Chondrocyte (in vitro differentiated cells): ENCODE results near the gene TMEM253. TPM values are rescaled to one million over a fixed set of nuclear protein-coding genes. Genes with fewer than 3 reads are reported as not detected.
A peak's percentile ranks its signal among the peaks of the same experiment; 100 is the strongest.

Experiments
- DNase-seq: peaks from one replicate; pipeline ENCODE4 v3.0.0; 2021; ENCODE audit warnings: mixed read lengths, low spot score
- H3K27ac Mint-ChIP-seq: one replicate; pipeline ENCODE4 v1.8.0; 2021; ENCODE audit warnings: mild to moderate bottlenecking, moderate library complexity, mixed read lengths; ENCODE audit not compliant: unreplicated experiment
- H3K27me3 Mint-ChIP-seq: 2 replicates; pipeline ENCODE4 v1.8.0; 2021; ENCODE audit warnings: low read depth, mixed read lengths
- H3K36me3 Mint-ChIP-seq: 2 replicates; pipeline ENCODE4 v1.8.0; 2021; ENCODE audit warnings: low read depth, mixed read lengths
- H3K4me1 Mint-ChIP-seq: 2 replicates; pipeline ENCODE4 v1.8.0; 2021; ENCODE audit warnings: low read depth, mild to moderate bottlenecking, mixed read lengths
- H3K4me3 Mint-ChIP-seq: one replicate; pipeline ENCODE4 v1.8.0; 2021; ENCODE audit warnings: mild to moderate bottlenecking, moderate library complexity, mixed read lengths; ENCODE audit not compliant: unreplicated experiment
- H3K9me3 Mint-ChIP-seq: 2 replicates; pipeline ENCODE4 v1.8.0; 2021; ENCODE audit warnings: low read depth, mixed read lengths
- total RNA-seq: library from RNA; stranded (reverse); gene quantifications from 3 replicates; pipeline ENCODE4 v1.2.1, GENCODE V29; 2021
- TF ChIP-seq, protein P1 (sequence below): fragments of 200-600 bp; sonication (generic); IDR thresholded peaks from 2 replicates; pipeline ENCODE4 v1.5.0; 2021; ENCODE audit warnings: antibody characterized with exemption, mild to moderate bottlenecking, moderate library complexity

TMEM253 gene
- total RNA-seq, 1 donor from 2014 or later, result 1.1 TPM

DNA sequence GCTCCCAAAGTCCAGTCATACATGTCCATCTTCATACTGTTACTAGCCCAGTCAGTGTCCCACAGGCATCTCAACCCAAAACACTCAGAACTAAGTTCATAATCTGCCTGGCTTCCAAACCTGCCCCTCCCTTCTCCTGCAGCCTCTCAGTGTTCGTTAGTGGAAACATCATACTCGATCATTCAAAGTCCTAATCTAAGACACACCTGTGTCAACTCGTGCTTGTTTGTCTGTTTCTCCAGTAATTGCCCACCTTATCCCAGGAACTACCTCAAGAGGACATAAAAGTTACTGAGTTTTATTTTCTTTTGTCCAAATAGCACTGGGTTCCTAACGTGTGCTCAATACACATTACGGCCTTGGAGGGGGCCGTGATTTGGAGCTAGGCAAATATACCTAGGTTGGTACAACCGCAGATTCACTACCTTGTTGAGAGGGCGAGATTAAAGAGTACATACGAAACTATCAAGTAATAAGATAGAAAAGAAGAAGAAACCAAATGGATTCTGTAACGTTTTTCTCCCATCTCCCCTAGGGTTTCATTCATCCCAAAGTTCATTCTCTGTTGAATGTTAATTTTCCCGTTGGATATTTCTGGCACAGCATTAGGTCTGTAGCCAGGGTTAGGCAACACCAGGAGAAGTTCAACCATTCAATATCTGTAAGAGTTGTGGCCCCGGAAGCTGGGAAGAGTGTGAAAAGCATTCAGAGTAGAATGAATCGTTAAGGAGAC, 40.1 kb upstream of the TMEM253 start:
- H3K9me3 Mint-ChIP-seq, result no peaks in the 10 kb centered on the region
- no peak for DNase-seq
- no peaks in the 10 kb centered on the region for H3K36me3 Mint-ChIP-seq
- no peak overlapping the region for H3K4me3 Mint-ChIP-seq
- no peak overlapping the region for H3K27ac Mint-ChIP-seq
- TF ChIP-seq, protein P1, sequence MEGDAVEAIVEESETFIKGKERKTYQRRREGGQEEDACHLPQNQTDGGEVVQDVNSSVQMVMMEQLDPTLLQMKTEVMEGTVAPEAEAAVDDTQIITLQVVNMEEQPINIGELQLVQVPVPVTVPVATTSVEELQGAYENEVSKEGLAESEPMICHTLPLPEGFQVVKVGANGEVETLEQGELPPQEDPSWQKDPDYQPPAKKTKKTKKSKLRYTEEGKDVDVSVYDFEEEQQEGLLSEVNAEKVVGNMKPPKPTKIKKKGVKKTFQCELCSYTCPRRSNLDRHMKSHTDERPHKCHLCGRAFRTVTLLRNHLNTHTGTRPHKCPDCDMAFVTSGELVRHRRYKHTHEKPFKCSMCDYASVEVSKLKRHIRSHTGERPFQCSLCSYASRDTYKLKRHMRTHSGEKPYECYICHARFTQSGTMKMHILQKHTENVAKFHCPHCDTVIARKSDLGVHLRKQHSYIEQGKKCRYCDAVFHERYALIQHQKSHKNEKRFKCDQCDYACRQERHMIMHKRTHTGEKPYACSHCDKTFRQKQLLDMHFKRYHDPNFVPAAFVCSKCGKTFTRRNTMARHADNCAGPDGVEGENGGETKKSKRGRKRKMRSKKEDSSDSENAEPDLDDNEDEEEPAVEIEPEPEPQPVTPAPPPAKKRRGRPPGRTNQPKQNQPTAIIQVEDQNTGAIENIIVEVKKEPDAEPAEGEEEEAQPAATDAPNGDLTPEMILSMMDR, result no peak
- peaks cover 46% of the 10 kb centered on the region for H3K4me1 Mint-ChIP-seq
- H3K27me3 Mint-ChIP-seq, result no peaks in the 10 kb centered on the region

DNA sequence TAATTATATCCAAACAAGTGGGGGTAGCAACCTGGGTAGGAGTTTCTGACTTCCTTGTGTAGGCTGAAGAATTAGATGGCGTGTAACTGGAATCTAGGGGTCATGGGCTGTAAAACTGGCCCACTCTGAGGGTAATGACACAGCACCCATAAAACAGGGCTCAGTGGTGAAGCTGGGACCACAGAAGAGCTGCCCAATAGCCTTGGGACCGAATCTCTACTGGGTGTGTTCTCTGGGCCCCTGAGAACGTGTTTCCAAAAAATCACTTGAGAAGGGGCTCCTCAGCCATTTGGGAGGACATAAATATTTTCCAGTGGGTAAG, 39.6 kb upstream of the TMEM253 start:
- no peaks in the 10 kb centered on the region for H3K27me3 Mint-ChIP-seq
- H3K9me3 Mint-ChIP-seq, result no peaks in the 10 kb centered on the region
- no peak overlapping the region for H3K4me3 Mint-ChIP-seq
- H3K4me1 Mint-ChIP-seq, result peaks cover 46% of the 10 kb centered on the region
- TF ChIP-seq, protein P1, result no peak
- no peaks in the 10 kb centered on the region for H3K36me3 Mint-ChIP-seq
- H3K27ac Mint-ChIP-seq, result no peak overlapping the region
- no peak for DNase-seq

DNA sequence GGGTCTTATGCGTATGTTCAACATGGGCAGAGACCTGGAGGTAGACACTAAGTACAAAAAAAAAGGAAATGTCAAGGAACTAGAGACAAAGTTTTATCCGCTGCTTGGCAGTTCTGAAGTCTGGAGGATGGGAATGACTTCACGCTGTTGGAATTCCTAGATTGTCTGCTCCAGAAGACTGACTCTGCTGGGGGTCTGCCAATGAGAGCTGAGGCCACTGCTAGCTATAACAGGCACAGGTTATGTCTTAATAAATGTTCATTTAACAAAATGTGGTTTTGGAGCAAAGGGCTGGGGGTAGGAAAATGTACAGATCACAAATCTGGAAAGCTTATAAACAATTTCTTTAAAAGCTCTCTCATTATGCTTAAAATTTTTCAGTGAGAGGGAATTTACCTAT, 37.4 kb upstream of the TMEM253 start:
- Mint-ChIP-seq H3K4me1 (peaks cover 43% of the 10 kb centered on the region), H3K4me3 (no peak overlapping the region), H3K9me3 (no peaks in the 10 kb centered on the region), H3K27me3 (no peaks in the 10 kb centered on the region), H3K27ac (peak overlapping the region; percentile 81), H3K36me3 (no peaks in the 10 kb centered on the region)
- no peak for DNase-seq
- TF ChIP-seq, protein P1, result no peak

DNA sequence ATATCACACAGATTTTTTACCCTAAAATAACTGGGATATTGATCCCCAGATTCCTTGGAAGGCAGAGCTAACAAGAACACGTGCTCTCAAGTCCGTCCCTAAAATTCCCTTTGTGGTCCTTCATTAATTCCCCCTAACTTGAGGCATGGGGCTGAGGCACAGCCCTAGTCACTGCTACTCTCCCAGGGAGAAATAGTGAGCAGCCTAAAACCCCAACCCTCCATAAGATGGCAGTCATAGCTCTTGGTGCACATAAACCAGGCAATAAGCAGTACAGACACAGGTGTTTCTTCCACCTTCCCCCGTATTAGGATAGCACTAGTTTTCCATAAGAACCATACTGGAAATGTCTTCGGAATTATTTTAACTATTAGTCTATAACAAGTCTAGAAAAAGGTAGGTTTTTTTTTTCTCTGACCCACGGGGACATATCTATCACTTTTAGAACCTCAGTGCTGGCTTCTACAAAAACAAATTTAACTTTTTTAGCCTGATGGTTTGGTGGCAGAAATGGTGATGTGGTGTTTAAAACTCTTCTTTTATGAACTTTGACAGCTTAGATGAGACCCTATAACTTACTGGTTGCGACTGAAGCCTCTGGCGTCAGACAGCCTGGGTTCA, 33.9 kb upstream of the TMEM253 start:
- Mint-ChIP-seq H3K27me3 (no peaks in the 10 kb centered on the region), H3K9me3 (no peaks in the 10 kb centered on the region), H3K36me3 (peaks cover under 1% of the 10 kb centered on the region), H3K4me1 (peaks cover 46% of the 10 kb centered on the region), H3K27ac (no peak overlapping the region), H3K4me3 (no peak overlapping the region)
- TF ChIP-seq, protein P1, result peak; percentile 58
- DNase-seq, result no peak

DNA sequence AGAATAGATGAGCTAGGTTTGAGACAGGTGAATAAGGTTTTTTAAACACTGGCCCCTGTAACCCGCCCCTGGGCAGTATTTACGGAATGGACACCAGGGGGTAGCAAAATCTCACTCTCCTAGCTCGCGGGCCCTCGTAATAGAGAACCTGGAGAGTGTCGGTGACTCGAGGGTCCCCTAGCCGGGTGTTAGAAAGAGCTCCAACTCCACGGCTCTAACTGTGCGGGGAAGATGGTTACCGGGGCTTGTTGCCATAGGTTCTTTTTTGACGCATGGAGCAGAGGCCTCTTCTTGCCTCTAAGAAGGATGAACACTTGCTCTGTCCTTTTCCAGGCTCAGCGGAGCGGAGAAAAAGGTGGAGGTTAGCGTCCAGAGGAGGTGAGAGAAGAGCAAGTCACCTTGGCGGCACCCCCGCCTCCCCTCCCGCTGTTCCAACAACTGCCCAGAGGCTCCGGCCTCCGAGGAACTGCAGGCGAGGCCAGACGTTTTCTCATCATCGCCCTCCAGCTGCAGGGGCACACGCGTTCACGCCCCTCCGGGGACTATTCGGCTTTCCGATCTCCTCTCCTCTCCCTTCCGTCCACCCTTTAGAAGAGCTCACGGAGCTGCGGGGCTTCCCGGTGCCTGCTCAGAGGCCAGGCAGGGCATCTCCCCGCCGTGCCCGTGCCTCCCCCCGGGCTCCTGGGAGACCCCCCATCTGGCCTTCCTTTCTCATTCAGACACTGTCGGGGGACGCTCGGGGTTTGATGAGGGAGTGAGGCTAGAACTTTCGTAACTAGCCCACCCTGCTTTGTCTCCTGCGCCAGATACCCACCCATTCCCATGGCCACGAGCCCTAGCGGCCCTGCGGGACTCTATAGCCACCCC, 32.1 kb upstream of the TMEM253 start:
- no peaks in the 10 kb centered on the region for H3K27me3 Mint-ChIP-seq
- peaks cover 45% of the 10 kb centered on the region for H3K4me1 Mint-ChIP-seq
- TF ChIP-seq, protein P1, result peak; percentile 84
- DNase-seq, result no peak
- peak overlapping the region; percentile 88 for H3K4me3 Mint-ChIP-seq
- no peaks in the 10 kb centered on the region for H3K9me3 Mint-ChIP-seq
- H3K27ac Mint-ChIP-seq, result peak overlapping the region; percentile 90
- H3K36me3 Mint-ChIP-seq, result peaks cover 10% of the 10 kb centered on the region
